HuH-7.5 (cell line): ENCODE results near the gene CEP112.
"Not testable (repeated sequence)": the region's sequence is repeated elsewhere in the genome, so short reads cannot be mapped to it uniquely, and the experiment has no call there.

Experiments used
- DNase-seq: peaks from one replicate; pipeline ENCODE4 v3.0.0; 2011; ENCODE audit warnings: low spot score

CEP112 gene

DNA sequence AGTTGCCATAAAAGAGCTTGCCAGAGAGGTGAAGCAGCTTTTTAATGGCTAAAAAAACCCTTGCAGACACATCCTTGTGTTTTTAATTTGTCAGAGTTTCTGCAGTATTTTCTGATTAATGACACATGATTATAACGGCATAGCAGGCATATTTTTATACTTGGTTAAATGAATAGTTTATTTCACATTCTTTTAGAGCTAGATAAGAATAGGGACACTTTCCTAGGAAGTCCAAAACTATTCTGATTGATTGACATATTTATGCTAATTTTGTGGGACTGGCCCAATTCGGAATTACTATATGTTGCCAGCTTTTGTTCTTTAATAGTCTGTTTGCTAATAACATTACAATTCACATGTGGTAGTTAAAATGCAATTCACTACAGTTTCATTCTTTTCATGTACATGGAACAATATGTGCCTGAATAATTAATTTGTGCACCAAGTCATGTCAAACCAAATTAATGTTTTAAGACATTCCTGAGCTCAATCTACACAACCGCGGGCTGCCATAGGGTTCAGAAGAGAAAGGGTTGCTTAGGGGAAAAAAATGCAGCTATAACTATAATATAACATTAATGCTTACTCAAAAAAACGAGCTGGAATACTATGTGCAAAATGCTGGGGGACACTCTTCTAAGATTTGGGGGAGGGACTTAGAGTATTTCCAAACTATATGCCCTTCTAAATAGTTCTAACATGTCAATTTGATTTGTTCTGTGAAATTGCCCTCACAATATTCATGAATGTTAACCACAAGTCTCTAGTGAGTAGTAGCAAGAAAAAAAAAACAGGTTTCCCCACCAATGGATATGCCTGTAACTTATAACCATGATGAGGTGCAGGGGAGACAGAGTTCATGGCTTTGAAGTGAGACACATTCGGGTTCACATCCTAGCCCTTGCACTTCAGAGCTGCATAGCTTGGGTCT lies 305.4 kb downstream of the CEP112 start:
- no peak for DNase-seq

- no peak for DNase-seq
Measured at GRCh38 chr17:65885541-65886312, 306.2 kb downstream of the CEP112 start.

GRCh38 chr17:65876985-65877384 lies 314.9 kb downstream of the CEP112 start:
- no peak for DNase-seq

DNA sequence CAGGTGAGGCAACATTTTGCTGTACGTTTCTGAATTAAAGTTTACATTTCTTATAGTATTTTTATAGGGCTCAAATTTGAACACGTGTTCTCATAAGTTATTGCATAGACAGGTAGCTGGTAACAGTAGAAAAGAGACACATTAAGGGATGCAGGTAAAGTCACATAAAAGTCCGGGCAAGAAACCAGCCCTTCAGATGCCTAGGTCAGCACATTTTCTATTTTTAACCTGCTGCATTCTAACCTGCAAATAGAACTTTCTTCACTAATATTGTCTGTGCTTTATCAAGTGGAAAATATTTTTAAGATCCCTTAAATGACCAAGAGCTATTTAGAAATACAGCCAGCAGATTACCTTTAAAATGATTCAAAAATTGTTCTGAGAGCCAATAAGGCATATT lies 323.1 kb downstream of the CEP112 start:
- no peak for DNase-seq

- no peak for DNase-seq
Measured at GRCh38 chr17:65867014-65867413, 324.9 kb downstream of the CEP112 start.

- no peak for DNase-seq
Measured at GRCh38 chr17:65865715-65866425, 326.1 kb downstream of the CEP112 start.

DNA sequence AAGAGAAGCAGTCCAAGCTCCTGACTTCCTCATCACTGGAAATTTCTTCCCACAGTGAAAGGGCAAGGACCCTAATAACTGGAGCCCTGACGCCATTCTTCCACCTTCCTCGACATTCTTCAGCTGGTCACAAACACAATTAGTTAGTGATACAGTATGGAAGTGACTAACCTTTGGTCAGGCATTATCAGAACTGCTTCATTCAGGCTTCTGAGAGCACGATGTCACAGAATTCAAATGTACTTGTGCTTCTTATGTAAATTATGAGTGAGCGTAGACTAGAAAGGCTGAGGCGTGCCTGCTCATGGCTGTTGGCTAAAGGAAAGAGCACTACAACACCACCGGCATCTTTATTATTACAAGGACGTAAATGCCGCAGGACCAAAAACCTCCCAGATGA lies 327.5 kb downstream of the CEP112 start:
- DNase-seq: no peak

- no peak for DNase-seq
Measured at GRCh38 chr17:65857718-65858117, 334.2 kb downstream of the CEP112 start.

DNA sequence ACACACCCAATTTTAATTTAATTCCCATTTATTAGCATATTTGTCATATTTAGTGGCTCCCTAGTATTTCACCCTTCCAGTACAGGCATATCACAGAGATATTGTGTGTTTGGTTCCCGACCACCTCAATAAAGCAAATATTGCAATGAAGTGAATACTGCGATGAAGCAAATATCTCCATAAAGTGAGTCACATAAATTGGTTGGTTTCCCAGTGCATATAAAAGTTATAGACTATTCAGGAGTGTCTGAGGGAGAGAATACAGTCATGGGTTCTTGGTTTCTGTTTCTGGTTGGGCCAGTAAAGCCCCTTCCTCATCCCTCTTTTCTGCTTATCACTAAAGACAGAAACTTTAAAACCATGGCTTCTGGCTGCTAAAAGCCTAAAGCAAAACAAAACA lies 335.1 kb downstream of the CEP112 start:
- DNase-seq: no peak

GRCh38 chr17:65855675-65856074 lies 336.3 kb downstream of the CEP112 start:
- no peak for DNase-seq

GRCh38 chr17:65855245-65855644 lies 336.7 kb downstream of the CEP112 start:
- DNase-seq: no peak

GRCh38 chr17:65853816-65854215 lies 338.1 kb downstream of the CEP112 start:
- DNase-seq: no peak

GRCh38 chr17:65852911-65853310 lies 339.0 kb downstream of the CEP112 start:
- no peak for DNase-seq

- DNase-seq: no peak
Measured at GRCh38 chr17:65851965-65852736, 339.8 kb downstream of the CEP112 start.

GRCh38 chr17:65850486-65850885 lies 341.4 kb downstream of the CEP112 start:
- DNase-seq: no peak

GRCh38 chr17:65848751-65849150 lies 343.2 kb downstream of the CEP112 start:
- DNase-seq: no peak

- DNase-seq: no peak
Measured at GRCh38 chr17:65841089-65841488, 350.8 kb downstream of the CEP112 start.

- DNase-seq: not testable (repeated sequence)
Measured at GRCh38 chr17:65837232-65837631, 354.7 kb downstream of the CEP112 start.

- no peak for DNase-seq
Measured at GRCh38 chr17:65833214-65833613, 358.7 kb downstream of the CEP112 start.

GRCh38 chr17:65830356-65830755 lies 361.6 kb downstream of the CEP112 start:
- DNase-seq: no peak

DNA sequence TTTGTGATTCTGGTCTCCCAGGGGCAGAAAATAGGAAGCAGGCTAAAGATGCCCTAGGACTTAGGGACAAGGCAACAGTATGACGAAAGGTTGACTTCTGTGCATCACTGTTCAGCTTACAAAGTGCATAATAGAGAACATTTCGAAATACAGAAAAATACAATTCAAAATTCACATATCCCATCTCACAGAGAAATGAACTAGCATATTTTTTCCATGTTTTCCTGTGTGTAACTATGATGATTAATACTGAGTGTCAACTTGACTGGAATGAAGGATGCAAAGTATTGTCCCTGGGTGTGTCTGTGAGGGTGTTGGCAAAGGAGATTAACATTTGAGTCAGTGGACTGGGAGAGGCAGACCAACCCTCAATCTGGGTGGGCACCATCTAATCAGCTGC lies 365.4 kb downstream of the CEP112 start:
- DNase-seq: not testable (repeated sequence)

- DNase-seq: no peak
Measured at GRCh38 chr17:65824901-65825300, 367.0 kb downstream of the CEP112 start.
